ENCODE data around the gene ACOT8.
"Not testable (repeated sequence)": the region's sequence is repeated elsewhere in the genome, so short reads cannot be mapped to it uniquely, and the experiment has no call there.

ACOT8 gene

DNA sequence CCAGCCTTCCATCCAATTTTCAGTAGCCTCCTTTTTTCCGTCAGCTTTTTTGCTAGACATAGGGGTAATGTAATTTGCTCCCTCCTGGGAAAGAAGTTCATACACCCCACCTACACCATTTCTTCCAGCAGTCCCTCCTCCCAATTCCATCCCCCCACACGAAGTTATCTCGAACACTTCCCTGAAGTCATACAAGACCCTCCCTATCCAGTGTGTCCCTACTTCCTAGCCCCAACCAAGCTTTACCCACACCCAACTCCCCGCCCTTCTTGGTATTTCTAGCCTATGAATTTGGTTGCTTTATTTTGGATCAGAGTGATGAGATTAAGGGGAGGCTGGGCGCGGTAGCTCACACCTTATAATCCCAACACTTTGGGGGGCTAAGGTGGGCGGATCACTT is 43.7 kb downstream of the ACOT8 start:
- in situ Hi-C loops (cut with MboI; ENCODE audit: low sequenced_read_pairs, unreplicated experiment), result no loop called here
- DNase-seq (ENCODE audit: low spot score), result no peak
- TF ChIP-seq, protein P1, sequence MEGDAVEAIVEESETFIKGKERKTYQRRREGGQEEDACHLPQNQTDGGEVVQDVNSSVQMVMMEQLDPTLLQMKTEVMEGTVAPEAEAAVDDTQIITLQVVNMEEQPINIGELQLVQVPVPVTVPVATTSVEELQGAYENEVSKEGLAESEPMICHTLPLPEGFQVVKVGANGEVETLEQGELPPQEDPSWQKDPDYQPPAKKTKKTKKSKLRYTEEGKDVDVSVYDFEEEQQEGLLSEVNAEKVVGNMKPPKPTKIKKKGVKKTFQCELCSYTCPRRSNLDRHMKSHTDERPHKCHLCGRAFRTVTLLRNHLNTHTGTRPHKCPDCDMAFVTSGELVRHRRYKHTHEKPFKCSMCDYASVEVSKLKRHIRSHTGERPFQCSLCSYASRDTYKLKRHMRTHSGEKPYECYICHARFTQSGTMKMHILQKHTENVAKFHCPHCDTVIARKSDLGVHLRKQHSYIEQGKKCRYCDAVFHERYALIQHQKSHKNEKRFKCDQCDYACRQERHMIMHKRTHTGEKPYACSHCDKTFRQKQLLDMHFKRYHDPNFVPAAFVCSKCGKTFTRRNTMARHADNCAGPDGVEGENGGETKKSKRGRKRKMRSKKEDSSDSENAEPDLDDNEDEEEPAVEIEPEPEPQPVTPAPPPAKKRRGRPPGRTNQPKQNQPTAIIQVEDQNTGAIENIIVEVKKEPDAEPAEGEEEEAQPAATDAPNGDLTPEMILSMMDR (IDR thresholded peaks at IDR 0.05; ENCODE audit: borderline replicate concordance, control extremely low read depth, extremely low read depth, insufficient read depth, missing control alignments), result no peak

- TF ChIP-seq, protein P1 (IDR thresholded peaks at IDR 0.05; ENCODE audit: borderline replicate concordance, control extremely low read depth, extremely low read depth, insufficient read depth, missing control alignments), result no peak
- DNase-seq (ENCODE audit: low spot score), result no peak
- in situ Hi-C loops (cut with MboI; ENCODE audit: low sequenced_read_pairs, unreplicated experiment), result no loop called here
These were observed 44.2 kb downstream of the ACOT8 start for GRCh38 chr20:45813006-45813340.

- TF ChIP-seq, protein P1 (IDR thresholded peaks at IDR 0.05; ENCODE audit: borderline replicate concordance, control extremely low read depth, extremely low read depth, insufficient read depth, missing control alignments), result no peak
- DNase-seq (ENCODE audit: low spot score), result peak; percentile 98
- in situ Hi-C loops (cut with MboI; ENCODE audit: low sequenced_read_pairs, unreplicated experiment), result no loop called here
These were observed 44.8 kb downstream of the ACOT8 start, which contains the start of gene UBE2C for GRCh38 chr20:45812157-45813005. TSS of gene UBE2C (plus strand) at chr20:45812644. CDS start at chr20:45812696, 52 bp downstream.

DNA sequence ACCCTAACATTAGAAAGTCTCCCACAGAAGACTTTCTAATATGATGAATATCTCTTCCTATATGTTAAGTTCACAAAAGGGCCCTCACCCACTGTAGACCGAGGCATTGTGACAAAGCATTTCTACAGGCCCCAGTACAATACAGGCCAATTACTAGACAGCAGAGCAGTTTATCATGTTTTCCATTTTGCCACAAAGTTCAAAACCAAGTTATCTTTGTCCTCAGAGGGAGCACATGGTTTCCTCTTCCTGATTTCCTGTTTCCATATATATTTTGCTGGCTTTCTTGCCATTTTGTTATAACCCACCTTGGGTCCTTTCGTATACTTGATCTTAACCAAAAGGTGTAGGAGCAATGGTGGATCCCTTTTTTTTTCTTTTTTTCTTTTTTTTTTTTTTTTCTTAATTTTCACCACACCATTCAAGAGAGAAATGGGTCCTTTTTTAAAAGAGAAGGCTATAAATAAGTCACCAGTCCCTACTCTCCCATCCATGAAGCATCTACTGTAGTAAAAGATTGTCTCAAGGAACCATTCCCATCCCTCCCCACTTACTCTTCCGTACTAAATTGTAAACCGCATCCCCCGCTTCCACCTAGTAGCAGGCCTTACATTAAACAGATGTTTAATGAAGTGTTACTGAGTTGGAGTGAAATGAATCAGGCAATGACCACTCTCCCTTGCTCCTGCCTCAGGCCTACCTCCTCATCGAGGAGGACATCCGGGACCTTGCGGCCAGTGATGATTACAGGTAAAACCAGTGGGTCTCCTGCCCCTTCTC is 46.8 kb downstream of the ACOT8 start:
- in situ Hi-C loops (cut with MboI; ENCODE audit: low sequenced_read_pairs, unreplicated experiment), result no loop called here
- no peak for DNase-seq (ENCODE audit: low spot score)
- TF ChIP-seq, protein P1 (IDR thresholded peaks at IDR 0.05; ENCODE audit: borderline replicate concordance, control extremely low read depth, extremely low read depth, insufficient read depth, missing control alignments), result no peak

DNA sequence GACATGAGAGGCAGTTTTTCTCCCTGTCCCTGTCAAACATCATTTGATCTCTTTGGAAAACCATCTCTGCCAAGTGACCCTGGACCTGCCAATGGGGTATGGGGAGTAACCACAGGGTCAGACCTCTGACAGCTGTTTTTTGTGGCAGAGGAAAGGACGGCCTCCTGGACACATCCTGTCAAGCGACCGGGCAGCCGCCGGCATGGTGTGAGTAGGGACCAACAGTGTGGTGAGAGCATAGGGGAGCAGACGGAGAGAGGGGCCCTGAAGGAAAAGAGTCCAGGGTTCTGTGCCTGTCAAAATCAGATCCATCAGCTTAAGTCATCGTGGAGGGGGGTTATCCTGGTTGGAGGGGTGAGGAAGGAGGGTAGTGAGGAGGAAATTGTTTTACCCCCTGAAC is 55.3 kb downstream of the ACOT8 start:
- no peak for DNase-seq (ENCODE audit: low spot score)
- TF ChIP-seq, protein P1 (IDR thresholded peaks at IDR 0.05; ENCODE audit: borderline replicate concordance, control extremely low read depth, extremely low read depth, insufficient read depth, missing control alignments), result no peak
- in situ Hi-C loops (cut with MboI; ENCODE audit: low sequenced_read_pairs, unreplicated experiment), result no loop called here

DNA sequence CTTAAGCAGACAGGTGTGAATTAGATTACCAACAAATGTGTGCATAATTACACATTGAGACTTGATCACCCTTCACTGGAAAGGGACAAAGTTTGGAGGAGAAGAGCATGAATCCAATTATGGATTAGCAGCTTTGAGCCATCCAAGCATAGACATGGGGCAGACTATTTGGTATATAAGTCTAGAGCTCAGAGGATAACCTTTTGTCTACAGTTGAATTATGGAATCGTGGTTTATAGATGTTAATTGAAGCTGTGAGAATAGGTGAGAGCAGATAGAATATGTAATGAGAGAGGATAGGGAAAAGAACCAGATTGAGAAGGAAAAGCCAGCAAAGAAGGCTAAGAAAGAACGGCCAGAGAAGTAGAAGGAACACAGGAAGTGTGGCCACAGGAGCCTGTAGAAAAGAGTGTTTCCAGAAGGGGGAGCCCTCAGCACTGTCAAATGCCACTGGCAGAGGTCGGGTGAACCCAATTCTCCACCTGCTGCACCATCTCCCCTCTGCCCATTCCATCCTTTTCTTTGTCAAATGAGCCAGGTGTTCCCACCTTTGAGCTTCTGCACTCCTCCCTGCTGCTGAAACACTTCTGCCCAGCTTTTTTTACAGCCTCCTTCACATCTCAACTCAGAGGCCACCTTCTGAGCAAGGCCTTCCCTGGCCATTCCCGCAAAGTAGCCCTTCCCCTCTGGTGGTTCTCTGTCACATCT is 58.1 kb downstream of the ACOT8 start:
- peak; percentile 71 for DNase-seq (ENCODE audit: low spot score)
- TF ChIP-seq, protein P1 (IDR thresholded peaks at IDR 0.05; ENCODE audit: borderline replicate concordance, control extremely low read depth, extremely low read depth, insufficient read depth, missing control alignments), result peak; percentile 57
- in situ Hi-C loops (cut with MboI; ENCODE audit: low sequenced_read_pairs, unreplicated experiment), result no loop called here

DNA sequence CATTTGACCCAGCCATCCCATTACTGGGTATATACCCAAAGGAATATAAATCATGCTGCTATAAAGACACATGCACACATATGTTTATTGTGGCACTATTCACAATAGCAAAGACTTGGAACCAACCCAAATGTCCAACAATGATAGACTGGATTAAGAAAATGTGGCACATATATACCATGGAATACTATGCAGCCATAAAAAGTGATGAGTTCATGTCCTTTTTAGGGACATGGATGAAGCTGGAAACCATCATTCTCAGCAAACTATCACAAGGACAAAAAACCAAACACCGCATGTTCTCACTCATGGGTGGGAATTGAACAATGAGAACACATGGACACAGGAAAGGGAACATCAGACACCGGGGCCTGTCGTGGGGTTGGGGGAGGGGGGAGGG is 59.2 kb downstream of the ACOT8 start:
- DNase-seq (ENCODE audit: low spot score); in situ Hi-C loops (cut with MboI; ENCODE audit: low sequenced_read_pairs, unreplicated experiment): not testable (repeated sequence)

GRCh38 chr20:45797510-45797909 is 59.7 kb downstream of the ACOT8 start:
- in situ Hi-C loops (cut with MboI; ENCODE audit: low sequenced_read_pairs, unreplicated experiment); DNase-seq (ENCODE audit: low spot score): not testable (repeated sequence)

Data from GM13976 (cell line).